Lower leg skin (tissue), 3 donors: ENCODE results near the gene CXCR3.

Source experiments
- POLR2A ChIP-seq, 2 donors: fragments of 450-650 bp; IDR thresholded peaks; one replicate each; pipeline ENCODE4 v1.6.1; 2016 to 2017; ENCODE audit warnings: antibody characterized with exemption in 2 of 2, mild to moderate bottlenecking in 1 of 2, moderate library complexity in 1 of 2
- TF ChIP-seq, protein P1 (sequence below), 3 donors: fragments of 450-650 bp; IDR thresholded peaks; one replicate each; pipeline ENCODE4 v1.5.1; 2016; ENCODE audit warnings: antibody characterized with exemption in 3 of 3, mild to moderate bottlenecking in 3 of 3, moderate library complexity in 2 of 3

DNA sequence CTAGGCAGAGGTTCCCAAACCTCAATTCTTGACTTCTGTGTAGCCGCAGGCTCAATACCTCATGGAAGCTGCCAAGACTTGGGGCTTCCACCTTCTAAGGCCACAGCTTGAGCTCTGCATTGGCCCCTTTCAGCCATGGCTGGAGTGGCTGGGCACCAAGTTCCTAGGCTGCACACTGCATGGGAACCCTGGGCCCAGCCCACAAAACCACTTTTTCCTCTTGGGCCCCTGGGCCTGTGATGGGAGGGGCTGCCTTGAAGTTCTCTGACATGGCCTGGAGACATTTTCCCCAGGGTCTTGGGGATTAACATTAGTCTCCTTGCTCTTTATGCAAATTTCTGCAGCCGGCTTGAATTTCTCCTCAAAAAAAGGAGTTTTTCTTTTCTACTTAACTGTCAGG lies 35.0 kb upstream of the CXCR3 start:
- TF ChIP-seq, protein P1, sequence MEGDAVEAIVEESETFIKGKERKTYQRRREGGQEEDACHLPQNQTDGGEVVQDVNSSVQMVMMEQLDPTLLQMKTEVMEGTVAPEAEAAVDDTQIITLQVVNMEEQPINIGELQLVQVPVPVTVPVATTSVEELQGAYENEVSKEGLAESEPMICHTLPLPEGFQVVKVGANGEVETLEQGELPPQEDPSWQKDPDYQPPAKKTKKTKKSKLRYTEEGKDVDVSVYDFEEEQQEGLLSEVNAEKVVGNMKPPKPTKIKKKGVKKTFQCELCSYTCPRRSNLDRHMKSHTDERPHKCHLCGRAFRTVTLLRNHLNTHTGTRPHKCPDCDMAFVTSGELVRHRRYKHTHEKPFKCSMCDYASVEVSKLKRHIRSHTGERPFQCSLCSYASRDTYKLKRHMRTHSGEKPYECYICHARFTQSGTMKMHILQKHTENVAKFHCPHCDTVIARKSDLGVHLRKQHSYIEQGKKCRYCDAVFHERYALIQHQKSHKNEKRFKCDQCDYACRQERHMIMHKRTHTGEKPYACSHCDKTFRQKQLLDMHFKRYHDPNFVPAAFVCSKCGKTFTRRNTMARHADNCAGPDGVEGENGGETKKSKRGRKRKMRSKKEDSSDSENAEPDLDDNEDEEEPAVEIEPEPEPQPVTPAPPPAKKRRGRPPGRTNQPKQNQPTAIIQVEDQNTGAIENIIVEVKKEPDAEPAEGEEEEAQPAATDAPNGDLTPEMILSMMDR (IDR thresholded peaks at IDR 0.05) = no peak
- TF ChIP-seq POLR2A (IDR thresholded peaks at IDR 0.05) = no peak
